ENCODE data around the gene MT1F. TPM values are rescaled to one million over a fixed set of nuclear protein-coding genes. Genes with fewer than 3 reads are reported as not detected.

Gene MT1F
- total and polyA plus RNA-seq, 2 of the 4 experiments (the other 2 are of a cell fraction): 0.56 TPM; not detected in 1

GRCh38 chr16:56645311-56645710 lies 12.4 kb upstream of the MT1F start:
- ATAC-seq (ENCODE audit: low read depth) (no peak), DNase-seq (no peak)
- Histone ChIP-seq H2BK15ac (ENCODE audit: low read depth, low read length) (no peak overlapping the region), H2AK9ac (replicated peaks; ENCODE audit: low read depth, low read length, poor library complexity) (no peak overlapping the region), H4K91ac (ENCODE audit: insufficient read depth, low read depth, low read length) (no peak overlapping the region), H2AFZ (replicated peaks; ENCODE audit: low read length, poor library complexity) (no peak overlapping the region), H3K9ac (ENCODE audit: low read depth, low read length) (no peak overlapping the region), H3K18ac (ENCODE audit: low read depth, low read length) (no peak overlapping the region), H3K4ac (ENCODE audit: low read depth, low read length) (no peak overlapping the region), H3K27me3 (ENCODE audit: control insufficient read depth, insufficient read depth, low read length) (peaks cover 88% of the 10 kb centered on the region), H3K23ac (ENCODE audit: low read depth, low read length) (no peak overlapping the region), H2BK20ac (ENCODE audit: low read depth, low read length) (no peak overlapping the region), H3K56ac (ENCODE audit: extremely low read depth, insufficient read depth, low read length) (no peak overlapping the region), H3K27ac (ENCODE audit: insufficient read depth, low read length) (no peak overlapping the region), H3K36me3 (ENCODE audit: control insufficient read depth, insufficient read depth, low read length) (no peaks in the 10 kb centered on the region), H4K5ac (ENCODE audit: low read depth, low read length) (no peak overlapping the region), H3K79me1 (ENCODE audit: low read depth in 1 of 2, low read length in 2 of 2) (no peaks in the 10 kb centered on the region), H4K20me1 (ENCODE audit: insufficient read depth, low read length) (no peaks in the 10 kb centered on the region; the same call in 1 of the 2 replicates), H3K4me3 (ENCODE audit: insufficient read depth, low read depth, low read length) (no peak overlapping the region), H3K9me1 (ENCODE audit: insufficient read depth, low read length) (0 out of 2 replicates have a peak, but pooled peaks cover 3% of the 10 kb centered on the region), H3K4me1 (ENCODE audit: control insufficient read depth, insufficient read depth, low read length) (no peaks in the 10 kb centered on the region), H2BK5ac (ENCODE audit: low read depth, low read length, poor library complexity, severe bottlenecking) (no peak overlapping the region), H4K8ac (ENCODE audit: low read depth in 2 of 2, low read length in 2 of 2) (no peak overlapping the region), H3K14ac (replicated peaks; ENCODE audit: low read depth, low read length) (no peak overlapping the region), H2BK120ac (ENCODE audit: low read depth, low read length) (no peak overlapping the region), H2AK5ac (ENCODE audit: low read depth, low read length) (no peak overlapping the region), H3K9me3 (ENCODE audit: control insufficient read depth, insufficient read depth, low read length) (0 out of 2 replicates have a peak, but pooled peaks cover 2% of the 10 kb centered on the region), H3K4me2 (ENCODE audit: low read depth, low read length) (no peak overlapping the region)
- WGBS, 2 experiments (ENCODE audit: extremely low coverage in 2 of 2, insufficient read length in 1 of 2): no CpG with 5 or more reads among the region's 1 CpG
- ChIA-PET POLR2A (ENCODE audit: unreplicated experiment) (no interaction called here), CTCF (no interaction called here)
- dilution Hi-C loops (cut with HindIII; ENCODE audit: low sequenced_read_pairs, unreplicated experiment) (no loop called here), in situ Hi-C loops (cut with MboI; ENCODE audit: low sequenced_read_pairs) (no loop called here), intact Hi-C loops (cut with micrococcal nuclease) (no loop called here)
- BruUV-seq (replicated peaks): no TSS peak
- TF ChIP-seq CTCF (conservative IDR thresholded peaks at IDR 0.05; ENCODE audit: low read depth, low read length): no peak
- TF ChIP-seq MAZ (IDR thresholded peaks at IDR 0.05; ENCODE audit: borderline replicate concordance, low read depth, low read length): no peak
- TF ChIP-seq RFX5 (IDR thresholded peaks at IDR 0.05; ENCODE audit: low read depth, low read length): no peak
- no peak for TF ChIP-seq CHD1 (IDR thresholded peaks at IDR 0.05; ENCODE audit: low read depth, low read length)
- no peak for TF ChIP-seq POLR2A (IDR thresholded peaks at IDR 0.05; ENCODE audit: low read depth, low read length)
